ENCODE data around the gene ABI3BP.

DNA sequence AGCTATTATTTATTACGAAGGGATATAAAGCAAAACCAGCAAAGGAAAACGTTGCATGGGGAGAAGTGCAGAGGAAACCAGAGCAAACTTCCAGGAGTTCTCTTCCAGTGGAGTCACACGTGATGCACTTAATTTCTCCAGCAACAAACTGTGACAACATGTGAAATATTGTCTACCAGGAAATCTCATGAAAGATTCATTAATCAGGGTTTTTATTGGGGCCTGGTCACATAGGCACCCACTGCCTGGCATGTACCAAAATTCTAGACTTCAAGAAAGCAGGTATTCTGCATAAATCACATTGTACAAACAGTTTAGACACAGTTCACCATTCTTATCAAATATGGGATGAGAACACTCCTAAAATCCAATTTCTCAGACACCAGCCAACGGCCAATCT, 289.4 kb downstream of the ABI3BP start:
- no peak for TF ChIP-seq EZH2 (IDR thresholded peaks at IDR 0.05; ENCODE audit: borderline replicate concordance, low read length)
- TF ChIP-seq, protein P1, sequence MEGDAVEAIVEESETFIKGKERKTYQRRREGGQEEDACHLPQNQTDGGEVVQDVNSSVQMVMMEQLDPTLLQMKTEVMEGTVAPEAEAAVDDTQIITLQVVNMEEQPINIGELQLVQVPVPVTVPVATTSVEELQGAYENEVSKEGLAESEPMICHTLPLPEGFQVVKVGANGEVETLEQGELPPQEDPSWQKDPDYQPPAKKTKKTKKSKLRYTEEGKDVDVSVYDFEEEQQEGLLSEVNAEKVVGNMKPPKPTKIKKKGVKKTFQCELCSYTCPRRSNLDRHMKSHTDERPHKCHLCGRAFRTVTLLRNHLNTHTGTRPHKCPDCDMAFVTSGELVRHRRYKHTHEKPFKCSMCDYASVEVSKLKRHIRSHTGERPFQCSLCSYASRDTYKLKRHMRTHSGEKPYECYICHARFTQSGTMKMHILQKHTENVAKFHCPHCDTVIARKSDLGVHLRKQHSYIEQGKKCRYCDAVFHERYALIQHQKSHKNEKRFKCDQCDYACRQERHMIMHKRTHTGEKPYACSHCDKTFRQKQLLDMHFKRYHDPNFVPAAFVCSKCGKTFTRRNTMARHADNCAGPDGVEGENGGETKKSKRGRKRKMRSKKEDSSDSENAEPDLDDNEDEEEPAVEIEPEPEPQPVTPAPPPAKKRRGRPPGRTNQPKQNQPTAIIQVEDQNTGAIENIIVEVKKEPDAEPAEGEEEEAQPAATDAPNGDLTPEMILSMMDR (IDR thresholded peaks at IDR 0.05; ENCODE audit: low read length): no peak

Measured in OCI-LY1 (cell line).